H4 (cell line): ENCODE data around the gene HTR1A. TPM values are rescaled to one million over a fixed set of nuclear protein-coding genes. Genes with fewer than 3 reads are reported as not detected.

Source experiments
- DNase-seq: peaks from one replicate; pipeline ENCODE4 v3.0.0-alpha.2; 2015; ENCODE audit warnings: low spot score
- total RNA-seq: library from RNA; depleted of rRNA; stranded (reverse); fragments of >200 nt; shearing (Covaris generic); gene quantifications from 2 replicates; pipeline ENCODE4 v1.2.3, GENCODE V29; 2014; rRNA removed

The HTR1A gene
- total RNA-seq = not detected in 2 replicates

GRCh38 chr5:63962279-63962678 lies at the start of gene HTR1A:
TSS of gene HTR1A (minus strand) at chr5:63962445. CDS start at chr5:63961719, 726 bp downstream.
- DNase-seq = no peak

GRCh38 chr5:64003966-64004365 lies 41.7 kb upstream of the HTR1A start:
- no peak for DNase-seq

GRCh38 chr5:64000096-64000495 lies 37.9 kb upstream of the HTR1A start:
- no peak for DNase-seq

GRCh38 chr5:63987053-63987452 lies 24.8 kb upstream of the HTR1A start:
- no peak for DNase-seq

- no peak for DNase-seq
Observed at GRCh38 chr5:63981864-63982263, 19.6 kb upstream of the HTR1A start.

GRCh38 chr5:63963926-63964325 lies 1.7 kb upstream of the HTR1A start:
- DNase-seq = no peak

GRCh38 chr5:63963080-63963735 lies 963 bp upstream of the HTR1A start:
- peak; percentile 40 for DNase-seq

- no peak for DNase-seq
Observed at GRCh38 chr5:63961598-63962161, 565 bp downstream of the HTR1A start.

- no peak for DNase-seq
Observed at GRCh38 chr5:63961125-63961597, 1.1 kb downstream of the HTR1A start.

- no peak for DNase-seq
Observed at GRCh38 chr5:63960646-63961045, 1.6 kb downstream of the HTR1A start.

- DNase-seq = no peak
Observed at GRCh38 chr5:63959177-63959982, 2.9 kb downstream of the HTR1A start.

- no peak for DNase-seq
Observed at GRCh38 chr5:63958654-63959053, 3.6 kb downstream of the HTR1A start.

- DNase-seq = no peak
Observed at GRCh38 chr5:63957617-63958016, 4.6 kb downstream of the HTR1A start.

- DNase-seq = no peak
Observed at GRCh38 chr5:63953217-63953616, 9.0 kb downstream of the HTR1A start.

- DNase-seq = no peak
Observed at GRCh38 chr5:63935103-63935502, 27.1 kb downstream of the HTR1A start.

GRCh38 chr5:63931836-63932235 lies 30.4 kb downstream of the HTR1A start:
- no peak for DNase-seq

GRCh38 chr5:63928451-63928850 lies 33.8 kb downstream of the HTR1A start:
- no peak for DNase-seq

GRCh38 chr5:63923914-63924313 lies 38.3 kb downstream of the HTR1A start:
- no peak for DNase-seq

GRCh38 chr5:63919763-63920478 lies 42.3 kb downstream of the HTR1A start:
- no peak for DNase-seq

GRCh38 chr5:63916786-63917185 lies 45.5 kb downstream of the HTR1A start:
- DNase-seq = peak; percentile 2

- no peak for DNase-seq
Observed at GRCh38 chr5:63911871-63912270, 50.4 kb downstream of the HTR1A start.
